PC-9 (cell line): Measurements from ENCODE around the gene TNFRSF14. TPM values are rescaled to one million over a fixed set of nuclear protein-coding genes. Genes with fewer than 3 reads are reported as not detected.

Source experiments
- BruUV-seq: library from RNA; stranded (reverse); fragments of 400-500 nt; replicated peaks from 2 replicates; lab custom pipeline; 2021; lab: Mats Ljungman, UMichigan
- CTCF ChIA-PET: fragments of 300-600 bp; sonication (Branson Sonifier 250); formaldehyde crosslinking; loops from one replicate; lab custom pipeline; 2022; ENCODE audit warnings: antibody characterized with exemption; lab: Charles Lee
- POLR2A ChIA-PET: fragments of 300-600 bp; sonication (Branson Sonifier 250); formaldehyde crosslinking; loops from one replicate; lab custom pipeline; 2022; ENCODE audit warnings: antibody characterized with exemption; ENCODE audit not compliant: unreplicated experiment; lab: Charles Lee
- DNase-seq, 2 experiments: peaks; one replicate each; pipeline versions ENCODE4 v3.0.0 to v3.0.0-alpha.2; 2015 to 2022; ENCODE audit warnings: mixed read lengths in 1 of 2
- H2AFZ ChIP-seq: fragments of 200-600 bp; sonication (generic); 2 replicates; pipeline ENCODE4 v1.8.1; 2017; ENCODE audit warnings: antibody characterized with exemption
- H3F3A ChIP-seq: fragments of 200-600 bp; sonication (generic); 2 replicates; pipeline ENCODE4 v1.8.1; 2017; ENCODE audit warnings: antibody characterized with exemption, mild to moderate bottlenecking, low read depth; ENCODE audit not compliant: insufficient read depth
- H3K27ac ChIP-seq: fragments of 200-600 bp; sonication (generic); 2 replicates; pipeline ENCODE4 v1.6.1; 2016; ENCODE audit warnings: mixed run types
- H3K27me3 ChIP-seq: fragments of 200-600 bp; sonication (generic); 2 replicates; pipeline ENCODE4 v1.6.1; 2016; ENCODE audit warnings: low read depth, mixed run types; ENCODE audit not compliant: insufficient read depth
- H3K36me3 ChIP-seq: fragments of 200-600 bp; sonication (generic); 2 replicates; pipeline ENCODE4 v1.6.1; 2016; ENCODE audit warnings: low read depth, mixed run types
- H3K4me1 ChIP-seq: fragments of 200-600 bp; sonication (generic); replicated peaks from 2 replicates; pipeline ENCODE4 v1.6.1; 2016; ENCODE audit warnings: mixed run types; ENCODE audit not compliant: insufficient read depth
- H3K4me2 ChIP-seq: fragments of 200-600 bp; sonication (generic); 2 replicates; pipeline ENCODE4 v1.6.1; 2017; ENCODE audit warnings: mixed run types
- H3K4me3 ChIP-seq: fragments of 200-600 bp; sonication (generic); 2 replicates; pipeline ENCODE4 v1.6.1; 2016; ENCODE audit warnings: mixed run types
- H3K79me2 ChIP-seq: fragments of 200-600 bp; sonication (generic); 2 replicates; pipeline ENCODE4 v1.6.1; 2017; ENCODE audit warnings: low read depth, mixed run types
- H3K9me2 ChIP-seq: fragments of 200-600 bp; sonication (generic); 2 replicates; pipeline ENCODE4 v1.8.1; 2017; ENCODE audit warnings: mild to moderate bottlenecking; ENCODE audit not compliant: insufficient read depth
- H3K9me3 ChIP-seq: fragments of 200-600 bp; sonication (generic); 2 replicates; pipeline ENCODE4 v1.8.1; 2016; ENCODE audit warnings: low read depth; ENCODE audit not compliant: insufficient read depth
- H4K20me1 ChIP-seq: fragments of 200-600 bp; sonication (generic); 2 replicates; pipeline ENCODE4 v1.8.1; 2017; ENCODE audit not compliant: insufficient read depth
- EZH2 ChIP-seq: fragments of 200-600 bp; sonication (generic); IDR thresholded peaks from 2 replicates; pipeline ENCODE4 v1.8.0; 2017; ENCODE audit warnings: antibody characterized with exemption, low read depth
- intact Hi-C: fragments of 100-400 bp; cut with micrococcal nuclease; formaldehyde crosslinking; loops from one replicate; pipeline ENCODE4 v1.10.0; 2022; ENCODE audit not compliant: unreplicated experiment
- total RNA-seq: library from RNA; stranded (reverse); gene quantifications from 2 replicates; pipeline ENCODE4 v1.2.3, GENCODE V29; 2021
- TF ChIP-seq, protein P1 (sequence below): fragments of 200-600 bp; sonication (generic); conservative IDR thresholded peaks from 2 replicates; pipeline ENCODE4 v1.6.1; 2017; ENCODE audit warnings: mixed run types, antibody characterized with exemption, mild to moderate bottlenecking, moderate library complexity

TNFRSF14 gene
- total RNA-seq, 1 experiment from 2014 or later, result 9.9 TPM

DNA sequence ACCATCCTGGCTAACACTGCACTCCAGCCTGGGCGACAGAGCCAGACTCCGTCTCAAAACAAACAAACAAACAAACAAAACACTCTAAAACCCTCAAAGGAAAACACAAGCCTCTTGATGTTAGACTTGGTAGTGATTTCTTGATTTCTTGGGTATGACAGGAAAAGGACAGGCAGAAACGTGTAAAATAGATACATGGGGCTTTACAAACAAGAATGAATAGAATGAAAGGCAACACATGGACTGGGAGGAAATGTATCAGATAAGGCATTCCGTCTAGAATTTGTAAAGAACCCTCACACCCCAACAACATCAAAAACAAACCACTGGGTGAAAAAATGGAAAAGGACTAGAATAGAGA, 22.6 kb downstream of the TNFRSF14 start:
- H3K27ac ChIP-seq, result no peak overlapping the region
- H3K36me3 ChIP-seq, result no peaks in the 10 kb centered on the region
- H4K20me1 ChIP-seq, result no peaks in the 10 kb centered on the region
- H3K4me3 ChIP-seq, result no peak overlapping the region
- H3K4me2 ChIP-seq, result no peak overlapping the region
- H3K9me2 ChIP-seq, result no peaks in the 10 kb centered on the region
- no peaks in the 10 kb centered on the region for H3K9me3 ChIP-seq
- CTCF ChIA-PET, result no interaction called here
- no peak for TF ChIP-seq EZH2
- TF ChIP-seq, protein P1, sequence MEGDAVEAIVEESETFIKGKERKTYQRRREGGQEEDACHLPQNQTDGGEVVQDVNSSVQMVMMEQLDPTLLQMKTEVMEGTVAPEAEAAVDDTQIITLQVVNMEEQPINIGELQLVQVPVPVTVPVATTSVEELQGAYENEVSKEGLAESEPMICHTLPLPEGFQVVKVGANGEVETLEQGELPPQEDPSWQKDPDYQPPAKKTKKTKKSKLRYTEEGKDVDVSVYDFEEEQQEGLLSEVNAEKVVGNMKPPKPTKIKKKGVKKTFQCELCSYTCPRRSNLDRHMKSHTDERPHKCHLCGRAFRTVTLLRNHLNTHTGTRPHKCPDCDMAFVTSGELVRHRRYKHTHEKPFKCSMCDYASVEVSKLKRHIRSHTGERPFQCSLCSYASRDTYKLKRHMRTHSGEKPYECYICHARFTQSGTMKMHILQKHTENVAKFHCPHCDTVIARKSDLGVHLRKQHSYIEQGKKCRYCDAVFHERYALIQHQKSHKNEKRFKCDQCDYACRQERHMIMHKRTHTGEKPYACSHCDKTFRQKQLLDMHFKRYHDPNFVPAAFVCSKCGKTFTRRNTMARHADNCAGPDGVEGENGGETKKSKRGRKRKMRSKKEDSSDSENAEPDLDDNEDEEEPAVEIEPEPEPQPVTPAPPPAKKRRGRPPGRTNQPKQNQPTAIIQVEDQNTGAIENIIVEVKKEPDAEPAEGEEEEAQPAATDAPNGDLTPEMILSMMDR, result no peak
- no peaks in the 10 kb centered on the region for H3K79me2 ChIP-seq
- no peak for DNase-seq
- intact Hi-C loops, result no loop called here
- no peaks in the 10 kb centered on the region for H3F3A ChIP-seq
- H2AFZ ChIP-seq, result no peak overlapping the region
- POLR2A ChIA-PET, result no interaction called here
- H3K4me1 ChIP-seq, result no peaks in the 10 kb centered on the region
- peaks cover 27% of the 10 kb centered on the region for H3K27me3 ChIP-seq
- BruUV-seq, result no TSS peak

DNA sequence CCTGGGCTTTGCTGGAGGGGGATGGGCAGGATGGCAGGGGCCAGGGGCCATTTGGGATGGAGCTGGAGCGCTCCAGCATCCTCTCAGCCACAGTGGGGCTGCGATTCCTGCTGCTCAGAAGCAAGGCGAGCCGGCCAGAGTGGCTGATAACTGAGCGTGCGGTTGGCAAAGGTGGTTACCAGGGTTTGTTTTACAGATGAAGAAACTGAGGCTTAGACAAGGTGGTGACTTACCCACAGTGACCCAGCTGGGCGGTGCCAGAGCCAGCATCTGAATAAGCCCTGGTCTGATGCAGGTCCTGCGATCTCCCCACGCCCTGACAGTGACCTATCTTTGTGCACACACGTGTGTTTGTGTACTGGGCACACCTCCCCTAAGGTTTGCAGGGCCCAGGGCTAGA, 24.5 kb downstream of the TNFRSF14 start:
- no peaks in the 10 kb centered on the region for H3K9me2 ChIP-seq
- TF ChIP-seq EZH2, result no peak
- TF ChIP-seq, protein P1, result no peak
- intact Hi-C loops, result loop anchor here (10.0 kb wide), 1 partner anchor 64 kb away; no protein-coding TSS in a partner anchor
- peaks cover 9% of the 10 kb centered on the region; the same call in 1 of the 2 replicates for H3F3A ChIP-seq
- no peak overlapping the region for H3K27ac ChIP-seq
- DNase-seq, result no peak
- H4K20me1 ChIP-seq, result no peaks in the 10 kb centered on the region
- H3K36me3 ChIP-seq, result no peaks in the 10 kb centered on the region
- H3K4me1 ChIP-seq, result no peaks in the 10 kb centered on the region
- peaks cover 14% of the 10 kb centered on the region for H3K27me3 ChIP-seq
- no peaks in the 10 kb centered on the region for H3K9me3 ChIP-seq
- ChIA-PET CTCF (no interaction called here), POLR2A (no interaction called here)
- no peak overlapping the region for H3K4me2 ChIP-seq
- 0 out of 2 replicates have a peak, but pooled peaks cover 6% of the 10 kb centered on the region for H3K79me2 ChIP-seq
- H3K4me3 ChIP-seq, result no peak overlapping the region
- BruUV-seq, result no TSS peak
- no peak overlapping the region for H2AFZ ChIP-seq

GRCh38 chr1:2582391-2582790, 26.2 kb downstream of the TNFRSF14 start:
- H3F3A ChIP-seq, result peaks cover 9% of the 10 kb centered on the region; the same call in 1 of the 2 replicates
- intact Hi-C loops, result loop anchor here (10.0 kb wide), 1 partner anchor 62 kb away; no protein-coding TSS in a partner anchor

More at GRCh38 chr1:2582391-2582790, 26.2 kb downstream of the TNFRSF14 start:
- no peaks in the 10 kb centered on the region for H3K4me1 ChIP-seq
- no peak overlapping the region for H3K4me3 ChIP-seq
- no peak for DNase-seq
- H3K9me2 ChIP-seq, result no peaks in the 10 kb centered on the region
- no peak overlapping the region for H3K4me2 ChIP-seq
- peaks cover 6% of the 10 kb centered on the region; the same call in 1 of the 2 replicates for H3K27me3 ChIP-seq
- POLR2A ChIA-PET, result interaction anchor here (0.6 kb wide), 1 partner anchor 56 kb away, joined by 5 read pairs; the partner anchor contains the start of gene PANK4
- no peak for TF ChIP-seq EZH2
- TF ChIP-seq, protein P1, result no peak
- H3K36me3 ChIP-seq, result no peaks in the 10 kb centered on the region
- H3K27ac ChIP-seq, result no peak overlapping the region
- H3K79me2 ChIP-seq, result 0 out of 2 replicates have a peak, but pooled peaks cover 6% of the 10 kb centered on the region
- H4K20me1 ChIP-seq, result no peaks in the 10 kb centered on the region
- CTCF ChIA-PET, result no interaction called here
- no peak overlapping the region for H2AFZ ChIP-seq
- no TSS peak for BruUV-seq
- no peaks in the 10 kb centered on the region for H3K9me3 ChIP-seq
